ENCODE results near the gene GRM7. TPM values are rescaled to one million over a fixed set of nuclear protein-coding genes. Genes with fewer than 3 reads are reported as not detected.

The GRM7 gene
- total RNA-seq, 2 donors from 2014 or later: 0.33 to 1.3 TPM

GRCh38 chr3:7657214-7658112 is 796.5 kb downstream of the GRM7 start:
- TF ChIP-seq POLR2A (IDR thresholded peaks at IDR 0.05): no peak
- no peak for TF ChIP-seq CTCF (IDR thresholded peaks at IDR 0.05)
- no peak for ATAC-seq
- H3K27me3 ChIP-seq: no peaks in the 10 kb centered on the region
- H3K27ac ChIP-seq: no peak overlapping the region
- no peaks in the 10 kb centered on the region for H3K9me3 ChIP-seq
- H3K4me3 ChIP-seq: no peak overlapping the region
- DNase-seq: no peak
- no peaks in the 10 kb centered on the region for H3K36me3 ChIP-seq (replicated peaks in 1 of 2; ENCODE audit: insufficient read depth in 1 of 2, low read depth in 2 of 2)
- intact Hi-C loops (cut with DNase I): no loop called here
- 44 to 50% methylated on average over 4 of the region's 4 CpGs for WGBS, 2 donors
- no peaks in the 10 kb centered on the region for H3K4me1 ChIP-seq

- Histone ChIP-seq H3K36me3 (replicated peaks in 1 of 2; ENCODE audit: insufficient read depth in 1 of 2, low read depth in 2 of 2) (no peaks in the 10 kb centered on the region), H3K4me3 (no peak overlapping the region), H3K4me1 (no peaks in the 10 kb centered on the region), H3K9me3 (no peaks in the 10 kb centered on the region), H3K27ac (no peak overlapping the region), H3K27me3 (no peaks in the 10 kb centered on the region)
- intact Hi-C loops (cut with DNase I): no loop called here
- ATAC-seq (no peak), DNase-seq (no peak)
- WGBS, 2 donors: 68 to 73% methylated on average over 3 of the region's 3 CpGs
- TF ChIP-seq CTCF (IDR thresholded peaks at IDR 0.05): no peak
- TF ChIP-seq POLR2A (IDR thresholded peaks at IDR 0.05): no peak
These were observed 797.4 kb downstream of the GRM7 start for GRCh38 chr3:7658294-7658693.

- Histone ChIP-seq H3K27me3 (no peaks in the 10 kb centered on the region), H3K4me1 (no peaks in the 10 kb centered on the region), H3K27ac (no peak overlapping the region), H3K9me3 (no peaks in the 10 kb centered on the region), H3K4me3 (no peak overlapping the region), H3K36me3 (replicated peaks in 1 of 2; ENCODE audit: insufficient read depth in 1 of 2, low read depth in 2 of 2) (no peaks in the 10 kb centered on the region)
- intact Hi-C loops (cut with DNase I): no loop called here
- DNase-seq (no peak), ATAC-seq (no peak)
- 85 to 93% methylated on average over 1 of the region's 1 CpG for WGBS, 2 donors
- TF ChIP-seq POLR2A (IDR thresholded peaks at IDR 0.05) (no peak), CTCF (IDR thresholded peaks at IDR 0.05) (no peak)
These were observed 798.2 kb downstream of the GRM7 start for GRCh38 chr3:7659079-7659478.

GRCh38 chr3:7663771-7664170 is 802.9 kb downstream of the GRM7 start:
- Histone ChIP-seq H3K36me3 (replicated peaks in 1 of 2; ENCODE audit: insufficient read depth in 1 of 2, low read depth in 2 of 2) (no peaks in the 10 kb centered on the region), H3K27ac (no peak overlapping the region), H3K27me3 (no peaks in the 10 kb centered on the region), H3K9me3 (no peaks in the 10 kb centered on the region), H3K4me3 (no peak overlapping the region), H3K4me1 (no peaks in the 10 kb centered on the region)
- ATAC-seq (no peak), DNase-seq (no peak)
- intact Hi-C loops (cut with DNase I): no loop called here
- TF ChIP-seq CTCF (IDR thresholded peaks at IDR 0.05) (no peak), POLR2A (IDR thresholded peaks at IDR 0.05) (no peak)
- WGBS, 2 donors: 67 to 75% methylated on average over 4 of the region's 4 CpGs

GRCh38 chr3:7667774-7668173 is 806.9 kb downstream of the GRM7 start:
- Histone ChIP-seq H3K4me3 (no peak overlapping the region), H3K27me3 (no peaks in the 10 kb centered on the region), H3K4me1 (no peaks in the 10 kb centered on the region), H3K36me3 (replicated peaks in 1 of 2; ENCODE audit: insufficient read depth in 1 of 2, low read depth in 2 of 2) (no peaks in the 10 kb centered on the region), H3K9me3 (no peaks in the 10 kb centered on the region), H3K27ac (no peak overlapping the region)
- ATAC-seq (no peak), DNase-seq (no peak)
- intact Hi-C loops (cut with DNase I): no loop called here
- no peak for TF ChIP-seq CTCF (IDR thresholded peaks at IDR 0.05)
- no peak for TF ChIP-seq POLR2A (IDR thresholded peaks at IDR 0.05)
- WGBS, 2 donors: 45% methylated on average over 1 of the region's 1 CpG

Measured in body of pancreas (tissue), 4 donors.